Measurements from ENCODE around the gene SDHAF2.

Gene SDHAF2

GRCh38 chr11:61411589-61411988, 18.3 kb upstream of the SDHAF2 start (continued):
- TF ChIP-seq OSR1 (CRISPR knock-in tag; IDR thresholded peaks at IDR 0.05) = no peak
- no peak for TF ChIP-seq SNAI2 (CRISPR knock-in tag; IDR thresholded peaks at IDR 0.05)
- no peak for TF ChIP-seq PATZ1 (CRISPR knock-in tag; IDR thresholded peaks at IDR 0.05; ENCODE audit: borderline replicate concordance)
- TF ChIP-seq GLIS3 (CRISPR knock-in tag; IDR thresholded peaks at IDR 0.05) = no peak
- no peak for TF ChIP-seq ZFP30 (CRISPR knock-in tag; IDR thresholded peaks at IDR 0.05)
- no peak for TF ChIP-seq ISL1 (CRISPR knock-in tag; IDR thresholded peaks at IDR 0.05)
- TF ChIP-seq TCF4 (CRISPR knock-in tag; IDR thresholded peaks at IDR 0.05; ENCODE audit: borderline replicate concordance) = no peak
- TF ChIP-seq ZNF8 (CRISPR knock-in tag; IDR thresholded peaks at IDR 0.05) = no peak
- TF ChIP-seq ESRRG (CRISPR knock-in tag; IDR thresholded peaks at IDR 0.05) = no peak

- no peak for ATAC-seq
- TF ChIP-seq BACH2 (CRISPR knock-in tag; IDR thresholded peaks at IDR 0.05; ENCODE audit: borderline replicate concordance) (no peak), ZNF70 (CRISPR knock-in tag; IDR thresholded peaks at IDR 0.05) (no peak), ARNTL (CRISPR knock-in tag; IDR thresholded peaks at IDR 0.05; ENCODE audit: borderline replicate concordance, low read depth) (no peak), GLIS3 (CRISPR knock-in tag; IDR thresholded peaks at IDR 0.05) (no peak), CSDC2 (CRISPR knock-in tag; IDR thresholded peaks at IDR 0.05) (no peak), ZFP3 (CRISPR knock-in tag; IDR thresholded peaks at IDR 0.05) (no peak), TCF4 (CRISPR knock-in tag; IDR thresholded peaks at IDR 0.05; ENCODE audit: borderline replicate concordance) (no peak)
Observed at GRCh38 chr11:61413496-61413895, 16.4 kb upstream of the SDHAF2 start.

GRCh38 chr11:61414547-61414946, 15.4 kb upstream of the SDHAF2 start:
- TF ChIP-seq ARNTL (CRISPR knock-in tag; IDR thresholded peaks at IDR 0.05; ENCODE audit: borderline replicate concordance, low read depth) (no peak), PPARA (CRISPR knock-in tag; IDR thresholded peaks at IDR 0.05; ENCODE audit: borderline replicate concordance) (no peak), CSRNP3 (CRISPR knock-in tag; IDR thresholded peaks at IDR 0.05) (no peak), CREB5 (CRISPR knock-in tag; IDR thresholded peaks at IDR 0.05; ENCODE audit: low read depth) (no peak), ISL1 (CRISPR knock-in tag; IDR thresholded peaks at IDR 0.05) (no peak), ZFP3 (CRISPR knock-in tag; IDR thresholded peaks at IDR 0.05) (no peak), ZFP30 (CRISPR knock-in tag; IDR thresholded peaks at IDR 0.05) (no peak), RARB (CRISPR knock-in tag; IDR thresholded peaks at IDR 0.05) (no peak), SNAI2 (CRISPR knock-in tag; IDR thresholded peaks at IDR 0.05) (no peak)
- no peak for ATAC-seq

- ATAC-seq = no peak
- no peak for TF ChIP-seq POU6F1 (CRISPR knock-in tag; IDR thresholded peaks at IDR 0.05; ENCODE audit: borderline replicate concordance, low read depth)
Observed at GRCh38 chr11:61415381-61415780, 14.5 kb upstream of the SDHAF2 start.

- no peak for ATAC-seq
- TF ChIP-seq GLIS3 (CRISPR knock-in tag; IDR thresholded peaks at IDR 0.05) (no peak), ZFP3 (CRISPR knock-in tag; IDR thresholded peaks at IDR 0.05) (no peak), PPARA (CRISPR knock-in tag; IDR thresholded peaks at IDR 0.05; ENCODE audit: borderline replicate concordance) (no peak), TSHZ2 (CRISPR knock-in tag; IDR thresholded peaks at IDR 0.05) (no peak), CREB5 (CRISPR knock-in tag; IDR thresholded peaks at IDR 0.05; ENCODE audit: low read depth) (no peak), ZFP30 (CRISPR knock-in tag; IDR thresholded peaks at IDR 0.05) (no peak), POU6F1 (CRISPR knock-in tag; IDR thresholded peaks at IDR 0.05; ENCODE audit: borderline replicate concordance, low read depth) (no peak), ESRRG (CRISPR knock-in tag; IDR thresholded peaks at IDR 0.05) (no peak), RARB (CRISPR knock-in tag; IDR thresholded peaks at IDR 0.05) (no peak), ARNTL (CRISPR knock-in tag; IDR thresholded peaks at IDR 0.05; ENCODE audit: borderline replicate concordance, low read depth) (no peak), CSDC2 (CRISPR knock-in tag; IDR thresholded peaks at IDR 0.05) (no peak), SNAI2 (CRISPR knock-in tag; IDR thresholded peaks at IDR 0.05) (no peak), ZNF70 (CRISPR knock-in tag; IDR thresholded peaks at IDR 0.05) (no peak)
Observed at GRCh38 chr11:61416941-61417340, 13.0 kb upstream of the SDHAF2 start.

All from SK-N-SH treated with all-trans-retinoic acid at 6 μM for 48 hours (cell line).